Astrocyte of the spinal cord (primary cell): ENCODE results near the gene CAMK2D.

Source experiments
- DNase-seq: peaks from one replicate; pipeline ENCODE4 v3.0.0; 2011; ENCODE audit warnings: low read depth, low spot score
- H3K4me3 ChIP-seq: 2 replicates; pipeline ENCODE4 v1.5.1; 2011; ENCODE audit warnings: low read depth, mild to moderate bottlenecking, low read length, moderate library complexity
- CTCF ChIP-seq: IDR thresholded peaks from 2 replicates; pipeline ENCODE4 v1.5.1; 2012; ENCODE audit warnings: low read depth, mild to moderate bottlenecking, low read length, inconsistent platforms
- in situ Hi-C: cut with HindIII; loops from 2 replicates; pipeline ENCODE4 v1.10.0; 2017; ENCODE audit warnings: low sequenced_read_pairs

Gene CAMK2D

GRCh38 chr4:113469926-113470325 lies 291.6 kb downstream of the CAMK2D start:
- no peak for TF ChIP-seq CTCF
- in situ Hi-C loops, result no loop called here
- no peak overlapping the region for H3K4me3 ChIP-seq
- DNase-seq, result no peak

GRCh38 chr4:113469023-113469390 lies 292.5 kb downstream of the CAMK2D start:
- TF ChIP-seq CTCF, result no peak
- DNase-seq, result no peak
- no peak overlapping the region for H3K4me3 ChIP-seq
- in situ Hi-C loops, result no loop called here

- peak; percentile 100 for DNase-seq
- TF ChIP-seq CTCF, result no peak
- no peak overlapping the region for H3K4me3 ChIP-seq
- in situ Hi-C loops, result no loop called here
Measured at GRCh38 chr4:113468165-113469022, 293.1 kb downstream of the CAMK2D start.

- TF ChIP-seq CTCF, result no peak
- H3K4me3 ChIP-seq, result no peak overlapping the region
- peak; percentile 62 for DNase-seq
- in situ Hi-C loops, result no loop called here
Measured at GRCh38 chr4:113467581-113467980, 294.0 kb downstream of the CAMK2D start.

GRCh38 chr4:113462286-113462685 lies 299.3 kb downstream of the CAMK2D start:
- H3K4me3 ChIP-seq, result no peak overlapping the region
- no peak for TF ChIP-seq CTCF
- no peak for DNase-seq
- in situ Hi-C loops, result no loop called here

- TF ChIP-seq CTCF, result no peak
- no peak for DNase-seq
- H3K4me3 ChIP-seq, result no peak overlapping the region
- in situ Hi-C loops, result no loop called here
Measured at GRCh38 chr4:113461281-113461680, 300.3 kb downstream of the CAMK2D start.
